Activated CD4-positive, alpha-beta memory T cell treated with anti-CD3 and anti-CD28 coated beads, Interleukin-2, amount 10 ng/mL, durations not matched to agents 7 days and 5 days (primary cell): ENCODE results near the gene EZR. TPM values are rescaled to one million over a fixed set of nuclear protein-coding genes. Genes with fewer than 3 reads are reported as not detected.

ENCODE experiments used
- CTCF ChIA-PET: fragments of 350-600 bp; sonication (Branson Sonifier 250); formaldehyde crosslinking; loops from one replicate; lab custom pipeline; 2021; ENCODE audit warnings: antibody characterized with exemption, inconsistent platforms; lab: Charles Lee
- POLR2A ChIA-PET: fragments of 350-600 bp; sonication (Branson Sonifier 250); formaldehyde crosslinking; loops from one replicate; lab custom pipeline; 2021; ENCODE audit warnings: antibody characterized with exemption; lab: Charles Lee
- DNase-seq: peaks from one replicate; pipeline ENCODE4 v3.0.0-alpha.2; 2020
- H3K27ac Mint-ChIP-seq: one replicate; pipeline ENCODE4 v1.8.0; 2021; ENCODE audit warnings: mild to moderate bottlenecking, mixed read lengths
- H3K27me3 Mint-ChIP-seq: one replicate; pipeline ENCODE4 v1.8.0; 2021; ENCODE audit warnings: mixed read lengths
- H3K36me3 Mint-ChIP-seq: one replicate; pipeline ENCODE4 v1.8.0; 2021; ENCODE audit warnings: low read depth, mixed read lengths
- H3K4me1 Mint-ChIP-seq: one replicate; pipeline ENCODE4 v1.8.0; 2021; ENCODE audit warnings: mixed read lengths
- H3K4me3 Mint-ChIP-seq: one replicate; pipeline ENCODE4 v1.8.0; 2021; ENCODE audit warnings: mild to moderate bottlenecking, mixed read lengths
- H3K9me3 Mint-ChIP-seq: one replicate; pipeline ENCODE4 v1.8.0; 2021; ENCODE audit warnings: mixed read lengths
- total RNA-seq, 2 experiments: library from RNA; stranded (reverse); gene quantifications; one replicate each; pipeline ENCODE4 v1.2.3, GENCODE V29; 2021

EZR gene
- total RNA-seq, 2 experiments from 2014 or later: 225 to 228 TPM

GRCh38 chr6:158787395-158787794 lies 31.8 kb downstream of the EZR start:
- peaks cover 53% of the 10 kb centered on the region for H3K4me1 Mint-ChIP-seq
- ChIA-PET CTCF (interaction anchor here (1.4 kb wide), 1 partner anchor 83 kb away, joined by 3 read pairs; no protein-coding TSS in a partner anchor), POLR2A (interaction anchor here (1.1 to 1.2 kb wide), 2 partner anchors 8 to 11 kb away, joined by 3 to 4 read pairs; no protein-coding TSS in a partner anchor)
- peaks cover 76% of the 10 kb centered on the region for H3K36me3 Mint-ChIP-seq
- H3K9me3 Mint-ChIP-seq: no peaks in the 10 kb centered on the region
- H3K27ac Mint-ChIP-seq: no peak overlapping the region
- H3K27me3 Mint-ChIP-seq: no peaks in the 10 kb centered on the region
- no peak overlapping the region for H3K4me3 Mint-ChIP-seq
- DNase-seq: no peak

- Mint-ChIP-seq H3K4me3 (no peak overlapping the region), H3K36me3 (peaks cover 82% of the 10 kb centered on the region), H3K4me1 (peaks cover 51% of the 10 kb centered on the region), H3K9me3 (no peaks in the 10 kb centered on the region), H3K27ac (no peak overlapping the region), H3K27me3 (no peaks in the 10 kb centered on the region)
- CTCF ChIA-PET: interaction anchor here (0.6 to 1.4 kb wide), 3 partner anchors 50 to 369 kb away, joined by 3 to 4 read pairs (median 4); no protein-coding TSS in a partner anchor
- no peak for DNase-seq
- POLR2A ChIA-PET: interaction anchor here (1.1 kb wide), 1 partner anchor 9 kb away, joined by 3 read pairs; no protein-coding TSS in a partner anchor
These were observed 32.4 kb downstream of the EZR start for GRCh38 chr6:158786645-158787304.

- Mint-ChIP-seq H3K36me3 (peaks cover 93% of the 10 kb centered on the region), H3K9me3 (no peaks in the 10 kb centered on the region), H3K27ac (no peak overlapping the region), H3K27me3 (no peaks in the 10 kb centered on the region), H3K4me3 (no peak overlapping the region), H3K4me1 (peaks cover 40% of the 10 kb centered on the region)
- ChIA-PET POLR2A (no interaction called here), CTCF (no interaction called here)
- no peak for DNase-seq
These were observed 34.1 kb downstream of the EZR start for GRCh38 chr6:158785036-158785435.

- Mint-ChIP-seq H3K9me3 (no peaks in the 10 kb centered on the region), H3K4me1 (peaks cover 34% of the 10 kb centered on the region), H3K36me3 (peaks cover 88% of the 10 kb centered on the region), H3K27ac (peak overlapping the region; percentile 47), H3K4me3 (no peak overlapping the region), H3K27me3 (no peaks in the 10 kb centered on the region)
- DNase-seq: no peak
- CTCF ChIA-PET: no interaction called here
- POLR2A ChIA-PET: no interaction called here
These were observed 34.7 kb downstream of the EZR start for GRCh38 chr6:158784505-158784904.

GRCh38 chr6:158783851-158784250 lies 35.3 kb downstream of the EZR start:
- Mint-ChIP-seq H3K36me3 (peaks cover 87% of the 10 kb centered on the region), H3K27ac (peak overlapping the region; percentile 3), H3K9me3 (no peaks in the 10 kb centered on the region), H3K27me3 (no peaks in the 10 kb centered on the region), H3K4me1 (peaks cover 31% of the 10 kb centered on the region), H3K4me3 (no peak overlapping the region)
- POLR2A ChIA-PET: no interaction called here
- DNase-seq: no peak
- CTCF ChIA-PET: no interaction called here

GRCh38 chr6:158783167-158783450 lies 36.1 kb downstream of the EZR start:
- CTCF ChIA-PET: interaction anchor here (0.6 kb wide), 1 partner anchor 80 kb away, joined by 5 read pairs; no protein-coding TSS in a partner anchor
- Mint-ChIP-seq H3K27me3 (no peaks in the 10 kb centered on the region), H3K4me3 (no peak overlapping the region), H3K4me1 (peaks cover 30% of the 10 kb centered on the region), H3K9me3 (no peaks in the 10 kb centered on the region), H3K27ac (no peak overlapping the region), H3K36me3 (peaks cover 89% of the 10 kb centered on the region)
- POLR2A ChIA-PET: interaction anchor here (1.1 kb wide), 1 partner anchor 10 kb away, joined by 4 read pairs; no protein-coding TSS in a partner anchor
- DNase-seq: no peak

GRCh38 chr6:158782432-158783166 lies 36.6 kb downstream of the EZR start:
- Mint-ChIP-seq H3K27ac (no peak overlapping the region), H3K9me3 (no peaks in the 10 kb centered on the region), H3K36me3 (peaks cover 91% of the 10 kb centered on the region), H3K4me3 (no peak overlapping the region), H3K4me1 (peaks cover 30% of the 10 kb centered on the region), H3K27me3 (no peaks in the 10 kb centered on the region)
- ChIA-PET POLR2A (interaction anchor here (1.1 kb wide), 2 partner anchors 9 to 10 kb away, joined by 3 to 4 read pairs; no protein-coding TSS in a partner anchor), CTCF (interaction anchor here (0.6 kb wide), 1 partner anchor 80 kb away, joined by 5 read pairs; no protein-coding TSS in a partner anchor)
- DNase-seq: no peak

GRCh38 chr6:158781692-158782373 lies 37.3 kb downstream of the EZR start:
- Mint-ChIP-seq H3K9me3 (no peaks in the 10 kb centered on the region), H3K4me3 (no peak overlapping the region), H3K27ac (no peak overlapping the region), H3K27me3 (no peaks in the 10 kb centered on the region), H3K36me3 (peaks cover 92% of the 10 kb centered on the region), H3K4me1 (peaks cover 38% of the 10 kb centered on the region)
- CTCF ChIA-PET: interaction anchor here (3.0 kb wide), 1 partner anchor 190 kb away, joined by 13 read pairs; no protein-coding TSS in a partner anchor
- DNase-seq: no peak
- POLR2A ChIA-PET: interaction anchor here (1.1 kb wide), 1 partner anchor 9 kb away, joined by 3 read pairs; no protein-coding TSS in a partner anchor

- H3K36me3 Mint-ChIP-seq: peaks cover 90% of the 10 kb centered on the region
- ChIA-PET POLR2A (interaction anchor here (1.0 to 1.1 kb wide), 2 partner anchors 8 kb away, joined by 3 read pairs; no protein-coding TSS in a partner anchor), CTCF (interaction anchor here (3.0 kb wide), 1 partner anchor 191 kb away, joined by 13 read pairs; no protein-coding TSS in a partner anchor)
- no peaks in the 10 kb centered on the region for H3K9me3 Mint-ChIP-seq
- DNase-seq: no peak
- H3K27ac Mint-ChIP-seq: no peak overlapping the region
- H3K27me3 Mint-ChIP-seq: no peaks in the 10 kb centered on the region
- H3K4me3 Mint-ChIP-seq: no peak overlapping the region
- peaks cover 41% of the 10 kb centered on the region for H3K4me1 Mint-ChIP-seq
These were observed 38.0 kb downstream of the EZR start for GRCh38 chr6:158780988-158781691.

- POLR2A ChIA-PET: interaction anchor here (1.0 kb wide), 1 partner anchor 9 kb away, joined by 3 read pairs; no protein-coding TSS in a partner anchor
These were observed 38.8 kb downstream of the EZR start for GRCh38 chr6:158780246-158780884.

GRCh38 chr6:158778005-158778527 lies 41.1 kb downstream of the EZR start:
- peaks cover 90% of the 10 kb centered on the region for H3K36me3 Mint-ChIP-seq
- H3K9me3 Mint-ChIP-seq: no peaks in the 10 kb centered on the region
- ChIA-PET CTCF (no interaction called here), POLR2A (no interaction called here)
- H3K27ac Mint-ChIP-seq: no peak overlapping the region
- H3K4me3 Mint-ChIP-seq: no peak overlapping the region
- no peak for DNase-seq
- H3K4me1 Mint-ChIP-seq: peaks cover 44% of the 10 kb centered on the region
- no peaks in the 10 kb centered on the region for H3K27me3 Mint-ChIP-seq

More at GRCh38 chr6:158780246-158780884, 38.8 kb downstream of the EZR start:
- H3K27me3 Mint-ChIP-seq: no peaks in the 10 kb centered on the region
- H3K36me3 Mint-ChIP-seq: peaks cover 91% of the 10 kb centered on the region
- H3K4me1 Mint-ChIP-seq: peaks cover 43% of the 10 kb centered on the region
- H3K27ac Mint-ChIP-seq: no peak overlapping the region
- H3K9me3 Mint-ChIP-seq: no peaks in the 10 kb centered on the region
- CTCF ChIA-PET: interaction anchor here (1.0 to 3.0 kb wide), 4 partner anchors 9 to 566 kb away, joined by 3 to 13 read pairs (median 4); no protein-coding TSS in a partner anchor
- DNase-seq: no peak
- H3K4me3 Mint-ChIP-seq: no peak overlapping the region
